K562 (cell line): Measurements from ENCODE around the gene TUBG2. TPM values are rescaled to one million over a fixed set of nuclear protein-coding genes. Genes with fewer than 3 reads are reported as not detected.

Experiments
- ATAC-seq: fragments of 200-7000 bp; cut with Tn5 transposase; 3 replicates; pipeline ENCODE4 v1.9.1; 2020; ENCODE audit warnings: moderate library complexity
- BruUV-seq: library from RNA; stranded (reverse); fragments of 400-500 nt; replicated peaks from 2 replicates; lab custom pipeline; 2021; lab: Mats Ljungman, UMichigan
- CTCF ChIA-PET: fragments of 300-600 bp; formaldehyde crosslinking; extraction: SDS; loops from one replicate; lab custom pipeline; 2021; ENCODE audit warnings: low intra/inter-chr PET ratio; lab: Yijun Ruan, JAX
- POLR2A ChIA-PET: fragments of 300-600, 350-650 bp; sonication (Branson Sonifier 250); formaldehyde crosslinking; extraction: SDS; loops from one replicate; lab custom pipeline; 2021; ENCODE audit warnings: antibody characterized with exemption, inconsistent platforms; lab: Yijun Ruan, JAX
- DNase-seq, 4 experiments: peaks; one replicate each; pipeline versions ENCODE4 v3.0.0 to v3.0.0-alpha.2; 2011 to 2018; ENCODE audit warnings: low spot score in 3 of 4, mixed read lengths in 3 of 4; ENCODE audit errors: extremely low read depth in 1 of 4
- FAIRE-seq: peaks from 2 replicates; lab custom pipeline; 2011; peaks lifted over from hg19 to GRCh38; lab: Jason Lieb, UNC
- H2AFZ ChIP-seq: 2 replicates; pipeline ENCODE4 v1.6.0; 2011; ENCODE audit warnings: low read depth, low read length, control low read depth, inconsistent platforms
- H3K27ac ChIP-seq: fragments of 200-600 bp; 3 replicates; pipeline ENCODE4 v1.8.0; 2011; ENCODE audit warnings: low read depth, mild to moderate bottlenecking, control low read depth, inconsistent platforms, low read length, moderate library complexity, mixed read lengths; ENCODE audit errors: extremely low read depth
- H3K27me3 ChIP-seq, 2 experiments: fragments of 300-600 bp in 1 of 2; 2 replicates in 1 of 2; 3 replicates in 1 of 2; pipeline versions ENCODE4 v1.6.0 to v1.8.0; 2011; ENCODE audit warnings: inconsistent platforms in 2 of 2, low read length in 2 of 2, mild to moderate bottlenecking in 1 of 2, mixed read lengths in 1 of 2, moderate library complexity in 1 of 2; ENCODE audit not compliant: control insufficient read depth in 2 of 2, insufficient read depth in 2 of 2
- H3K36me3 ChIP-seq: fragments of 300-600 bp; 3 replicates; pipeline ENCODE4 v1.8.0; 2011; ENCODE audit warnings: mild to moderate bottlenecking, low read length, inconsistent platforms; ENCODE audit not compliant: control insufficient read depth, insufficient read depth
- H3K4me1 ChIP-seq, 2 experiments: fragments of 200-600 bp in 1 of 2; replicated peaks in 1 of 2; 2 replicates in 1 of 2; 3 replicates in 1 of 2; pipeline versions ENCODE4 v1.5.1 to v1.8.0; 2011; ENCODE audit warnings: inconsistent platforms in 2 of 2, low read length in 2 of 2, mild to moderate bottlenecking in 1 of 2, mixed read lengths in 1 of 2, moderate library complexity in 1 of 2; ENCODE audit not compliant: control insufficient read depth in 2 of 2, insufficient read depth in 2 of 2
- H3K4me2 ChIP-seq: 2 replicates; pipeline ENCODE4 v1.6.1; 2011; ENCODE audit warnings: low read length, control low read depth, inconsistent platforms, mixed read lengths; ENCODE audit not compliant: insufficient read depth
- H3K4me3 ChIP-seq: fragments of 200-600 bp; sonication (generic), shearing (Covaris generic); 2 replicates; pipeline ENCODE4 v1.5.1; 2016; ENCODE audit warnings: control low read depth, inconsistent platforms
- H3K79me2 ChIP-seq: fragments of 200-600 bp; 3 replicates; pipeline ENCODE4 v1.8.0; 2011; ENCODE audit warnings: low read length, inconsistent platforms; ENCODE audit not compliant: control insufficient read depth, insufficient read depth
- H3K9ac ChIP-seq, 2 experiments: 2 replicates each; pipeline versions ENCODE4 v1.6.0 to v1.6.1; 2011; ENCODE audit warnings: low read depth in 2 of 2, low read length in 2 of 2, control low read depth in 1 of 2, inconsistent platforms in 1 of 2, mild to moderate bottlenecking in 1 of 2, mixed read lengths in 1 of 2; ENCODE audit not compliant: insufficient read depth in 1 of 2
- H3K9me1 ChIP-seq: one replicate; pipeline ENCODE4 v1.6.0; 2011; ENCODE audit warnings: inconsistent platforms, mild to moderate bottlenecking, low read length, moderate library complexity; ENCODE audit not compliant: control insufficient read depth, insufficient read depth
- H3K9me3 ChIP-seq: replicated peaks from 2 replicates; pipeline ENCODE4 v1.5.1; 2011; ENCODE audit warnings: low read depth, low read length, inconsistent platforms; ENCODE audit not compliant: control insufficient read depth, insufficient read depth
- H4K20me1 ChIP-seq: replicated peaks from 2 replicates; pipeline ENCODE4 v1.6.1; 2011; ENCODE audit warnings: low read length, inconsistent platforms, mixed read lengths; ENCODE audit not compliant: control insufficient read depth, insufficient read depth
- CREBBP ChIP-seq: IDR thresholded peaks from one replicate; pipeline ENCODE4 v1.6.1; 2012; ENCODE audit warnings: low read depth, mild to moderate bottlenecking, control low read depth, inconsistent platforms, low read length
- ELF2 ChIP-seq: fragments of 250-450 bp; sonication (Bioruptor Pico); IDR thresholded peaks from 2 replicates; pipeline ENCODE4 v1.5.0; 2021; ENCODE audit warnings: mild to moderate bottlenecking
- WGBS: fragments of 100-300 bp; shearing (Covaris generic); methylation state at CpG from one replicate; pipeline ENCODE4 v1.1.6; 2016; ENCODE audit warnings: low coverage, mixed read lengths; ENCODE audit not compliant: insufficient coverage; ENCODE audit errors: missing lambda C conversion rate; 5-methylcytosine and 5-hydroxymethylcytosine counted together
- in situ Hi-C: fragments of 300-500 bp; cut with MboI; formaldehyde crosslinking; loops from 4 replicates; pipeline ENCODE4 v1.15.0; 2018; ENCODE audit warnings: inconsistent platforms, mixed read lengths
- intact Hi-C: fragments of 100-400 bp; cut with micrococcal nuclease; formaldehyde crosslinking; loops from 2 replicates; pipeline ENCODE4 v1.14.2; 2022
- polyA plus RNA-seq, 8 experiments: library from polyadenylated mRNA; depleted of rRNA in 4 of 8; stranded (reverse) in 5 of 8; unstranded in 3 of 8; fragments of >200 nt; fragmentation: Nextera tagmentation in 2 of 8; fragmentation: Illumina TruSeq in 1 of 8; extraction: Ambion mirVana in 2 of 8; extraction: Trizol in 1 of 8; gene quantifications; 2 replicates each; pipeline versions ENCODE4 v1.2.1 to v1.2.3, GENCODE V29; 2011 to 2014; ENCODE audit warnings: inconsistent platforms in 1 of 8, missing spikeins in 1 of 8
- total RNA-seq, 7 experiments: library from RNA; depleted of rRNA in 6 of 7; stranded (reverse); fragments of >200 nt in 6 of 7; fragmentation: Illumina TruSeq in 2 of 7; extraction: Trizol in 2 of 7; gene quantifications; 2 replicates each; pipeline versions ENCODE4 v1.2.1 to v1.2.3, GENCODE V29; 2011 to 2021; ENCODE audit warnings: low replicate concordance in 1 of 7
- TF ChIP-seq, protein P1 (sequence below), 2 experiments: fragments of 250-450 bp in 1 of 2; fragments of 450-650 bp in 1 of 2; sonication (Bioruptor Pico) in 1 of 2; IDR thresholded peaks; 2 replicates each; pipeline versions ENCODE4 v1.6.1 to v1.8.0; 2016 to 2021; ENCODE audit warnings: mild to moderate bottlenecking in 2 of 2, moderate library complexity in 2 of 2, missing compliant biosample characterization in 1 of 2, missing genetic modification characterization in 1 of 2
- TF ChIP-seq, protein P2 (sequence below): fragments of 250-450 bp; sonication (Bioruptor Pico); IDR thresholded peaks from 2 replicates; pipeline ENCODE4 v1.8.0; 2021; ENCODE audit warnings: mild to moderate bottlenecking, moderate library complexity
- TF ChIP-seq, protein P3 (sequence below): fragments of 450-650 bp; IDR thresholded peaks from 2 replicates; pipeline ENCODE4 v1.6.1; 2016; ENCODE audit warnings: antibody characterized with exemption

The TUBG2 gene
- total and polyA plus RNA-seq, 9 of the 15 experiments (the other 6 are each of a cell fraction or from before 2014, with no cell fraction given) = 0.09 to 0.80 (median 0.24) TPM; not detected in 2

DNA sequence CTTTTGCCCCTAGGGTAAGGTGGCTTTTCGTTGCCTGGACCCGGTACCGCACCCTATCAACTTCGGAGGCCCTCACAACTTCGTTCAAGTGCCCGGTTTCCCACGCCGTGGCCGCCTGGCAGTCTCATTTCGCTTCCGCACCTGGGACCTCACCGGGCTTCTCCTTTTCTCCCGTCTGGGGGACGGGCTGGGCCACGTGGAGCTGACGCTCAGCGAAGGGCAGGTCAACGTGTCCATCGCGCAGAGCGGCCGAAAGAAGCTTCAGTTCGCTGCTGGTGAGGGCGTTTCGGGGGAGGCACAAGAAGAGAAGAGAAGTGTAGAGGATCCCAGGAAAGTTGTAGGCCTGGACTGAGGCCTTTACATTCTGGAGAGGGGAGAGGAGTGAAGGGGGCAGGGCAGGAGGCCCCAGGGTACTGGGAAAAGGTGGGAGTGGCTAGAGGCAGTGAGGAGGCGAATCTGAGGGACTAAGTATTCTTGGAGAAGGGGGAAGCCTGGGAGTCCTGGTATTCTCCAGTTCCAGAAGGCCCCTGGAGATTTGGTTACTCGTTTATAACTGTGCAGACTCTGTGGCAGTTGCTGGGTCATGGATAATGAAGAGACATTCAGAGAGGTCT, 28.7 kb downstream of the TUBG2 start:
- peak overlapping the region in 1 of 2 experiments; percentile 12; a peak in 2 of 4 replicates for H3K9ac ChIP-seq
- H3K9me1 ChIP-seq = no peaks in the 10 kb centered on the region
- in situ Hi-C loops = no loop called here
- ATAC-seq (no peak), FAIRE-seq (no peak), DNase-seq (no peak)
- H2AFZ ChIP-seq = no peak overlapping the region
- H3K36me3 ChIP-seq = no peaks in the 10 kb centered on the region
- ChIA-PET CTCF (no interaction called here), POLR2A (interaction anchor here (1.0 kb wide), 1 partner anchor 9 kb away, joined by 4 read pairs; no protein-coding TSS in a partner anchor)
- H3K4me3 ChIP-seq = no peak overlapping the region
- H3K9me3 ChIP-seq = no peaks in the 10 kb centered on the region
- TF ChIP-seq, protein P1, sequence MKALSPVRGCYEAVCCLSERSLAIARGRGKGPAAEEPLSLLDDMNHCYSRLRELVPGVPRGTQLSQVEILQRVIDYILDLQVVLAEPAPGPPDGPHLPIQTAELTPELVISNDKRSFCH (CRISPR knock-in tag; IDR thresholded peaks at IDR 0.05) = no peak
- TF ChIP-seq, protein P1 (tag; IDR thresholded peaks at IDR 0.05) = no peak
- TF ChIP-seq CREBBP = no peak
- TF ChIP-seq, protein P2, sequence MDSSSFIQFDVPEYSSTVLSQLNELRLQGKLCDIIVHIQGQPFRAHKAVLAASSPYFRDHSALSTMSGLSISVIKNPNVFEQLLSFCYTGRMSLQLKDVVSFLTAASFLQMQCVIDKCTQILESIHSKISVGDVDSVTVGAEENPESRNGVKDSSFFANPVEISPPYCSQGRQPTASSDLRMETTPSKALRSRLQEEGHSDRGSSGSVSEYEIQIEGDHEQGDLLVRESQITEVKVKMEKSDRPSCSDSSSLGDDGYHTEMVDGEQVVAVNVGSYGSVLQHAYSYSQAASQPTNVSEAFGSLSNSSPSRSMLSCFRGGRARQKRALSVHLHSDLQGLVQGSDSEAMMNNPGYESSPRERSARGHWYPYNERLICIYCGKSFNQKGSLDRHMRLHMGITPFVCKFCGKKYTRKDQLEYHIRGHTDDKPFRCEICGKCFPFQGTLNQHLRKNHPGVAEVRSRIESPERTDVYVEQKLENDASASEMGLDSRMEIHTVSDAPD (CRISPR knock-in tag) = no peak
- no peak for TF ChIP-seq ELF2 (CRISPR knock-in tag)
- TF ChIP-seq, protein P3, sequence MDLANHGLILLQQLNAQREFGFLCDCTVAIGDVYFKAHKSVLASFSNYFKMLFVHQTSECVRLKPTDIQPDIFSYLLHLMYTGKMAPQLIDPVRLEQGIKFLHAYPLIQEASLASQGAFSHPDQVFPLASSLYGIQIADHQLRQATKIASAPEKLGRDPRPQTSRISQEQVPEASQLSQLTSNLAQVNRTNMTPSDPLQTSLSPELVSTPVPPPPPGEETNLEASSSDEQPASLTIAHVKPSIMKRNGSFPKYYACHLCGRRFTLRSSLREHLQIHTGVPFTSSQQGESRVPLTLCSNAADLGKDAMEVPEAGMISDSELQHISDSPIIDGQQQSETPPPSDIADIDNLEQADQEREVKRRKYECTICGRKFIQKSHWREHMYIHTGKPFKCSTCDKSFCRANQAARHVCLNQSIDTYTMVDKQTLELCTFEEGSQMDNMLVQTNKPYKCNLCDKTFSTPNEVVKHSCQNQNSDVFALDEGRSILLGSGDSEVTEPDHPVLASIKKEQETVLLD = no peak
- 82% methylated on average over 26 of the region's 27 CpGs for WGBS
- H4K20me1 ChIP-seq = no peaks in the 10 kb centered on the region
- BruUV-seq = no TSS peak
- H3K4me2 ChIP-seq = no peak overlapping the region
- peaks cover 0 to 50% of the 10 kb centered on the region in 2 experiments; a peak in 3 of 5 replicates for H3K4me1 ChIP-seq
- H3K27ac ChIP-seq = no peak overlapping the region
- H3K79me2 ChIP-seq = no peaks in the 10 kb centered on the region
- no peaks in the 10 kb centered on the region for H3K27me3 ChIP-seq
- intact Hi-C loops = no loop called here
